ENCODE data around the gene VPS35L.

DNA sequence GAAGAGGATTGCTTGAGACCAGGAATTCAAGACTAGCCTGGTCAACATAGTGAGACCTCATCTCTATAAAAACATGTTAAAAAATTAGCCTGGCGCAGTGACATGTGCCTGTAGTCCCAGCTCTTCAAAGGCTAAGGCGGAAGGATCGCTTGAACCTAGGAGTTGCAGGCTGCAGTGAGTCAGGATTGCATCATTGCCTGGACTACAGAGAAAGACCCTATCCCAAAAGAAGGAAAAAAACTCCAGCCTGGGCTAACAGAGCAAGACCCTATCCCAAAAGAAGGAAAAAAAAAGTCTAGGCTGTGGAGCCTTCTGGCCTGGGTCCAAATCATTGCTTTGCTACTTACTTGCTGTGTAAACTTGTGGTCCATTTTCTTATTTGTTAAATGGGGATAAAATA lies 26.8 kb upstream of the VPS35L start:
- TF ChIP-seq YY1 (IDR thresholded peaks at IDR 0.05; ENCODE audit: insufficient read depth, insufficient read length) = no peak
- no peak for TF ChIP-seq ZNF274 (IDR thresholded peaks at IDR 0.05; ENCODE audit: low read depth, low read length)
